Endothelial cell of umbilical vein (primary cell): Measurements from ENCODE around the gene DENND5A. TPM values are rescaled to one million over a fixed set of nuclear protein-coding genes. Genes with fewer than 3 reads are reported as not detected.

Source experiments
- BruUV-seq: library from RNA; stranded (reverse); fragments of 400-500 nt; replicated peaks from 2 replicates; lab custom pipeline; 2021; lab: Mats Ljungman, UMichigan
- CTCF ChIA-PET: fragments of 300-600, 350-600 bp; sonication (Branson Sonifier 250); formaldehyde crosslinking; loops from one replicate; lab custom pipeline; 2021; ENCODE audit warnings: antibody characterized with exemption, inconsistent platforms; lab: Charles Lee
- POLR2A ChIA-PET: fragments of 300-600, 350-600 bp; sonication (Branson Sonifier 250); formaldehyde crosslinking; loops from one replicate; lab custom pipeline; 2021; ENCODE audit warnings: antibody characterized with exemption, inconsistent platforms; lab: Charles Lee
- DNase-seq: peaks from one replicate; pipeline ENCODE4 v3.0.0-alpha.2; 2011; ENCODE audit warnings: low read depth, low spot score
- FAIRE-seq: peaks from 2 replicates; lab custom pipeline; 2011; peaks lifted over from hg19 to GRCh38; lab: Jason Lieb, UNC
- H2AFZ ChIP-seq: 2 replicates; pipeline ENCODE4 v1.6.0; 2012; ENCODE audit warnings: low read depth, low read length, control low read depth, inconsistent platforms
- H3K27ac ChIP-seq: 2 replicates; pipeline ENCODE4 v1.5.1; 2011; ENCODE audit warnings: low read depth, mild to moderate bottlenecking, control low read depth, low read length, moderate library complexity; ENCODE audit not compliant: insufficient read depth
- H3K27me3 ChIP-seq, 2 experiments: 2 replicates each; pipeline versions ENCODE4 v1.6.0 to v1.6.1; 2011; ENCODE audit warnings: low read length in 2 of 2, mixed read lengths in 1 of 2; ENCODE audit not compliant: control insufficient read depth in 2 of 2, insufficient read depth in 2 of 2
- H3K36me3 ChIP-seq, 2 experiments: 2 replicates in 1 of 2; 3 replicates in 1 of 2; pipeline ENCODE4 v1.5.1; 2011; ENCODE audit warnings: low read length in 2 of 2, mild to moderate bottlenecking in 1 of 2, moderate library complexity in 1 of 2; ENCODE audit not compliant: control insufficient read depth in 2 of 2, insufficient read depth in 2 of 2; ENCODE audit errors: extremely low read depth in 1 of 2
- H3K4me1 ChIP-seq: 3 replicates; pipeline ENCODE4 v1.5.1; 2011; ENCODE audit warnings: mild to moderate bottlenecking, low read length; ENCODE audit not compliant: control insufficient read depth, insufficient read depth; ENCODE audit errors: extremely low read depth
- H3K4me2 ChIP-seq: 2 replicates; pipeline ENCODE4 v1.6.1; 2011; ENCODE audit warnings: low read length, control low read depth, mixed read lengths; ENCODE audit not compliant: insufficient read depth
- H3K4me3 ChIP-seq, 3 experiments: fragments of 200-600 bp in 1 of 3; sonication (generic), shearing (Covaris generic) in 1 of 3; replicated peaks in 1 of 3; 2 replicates each; pipeline ENCODE4 v1.5.1; 2011 to 2016; ENCODE audit warnings: control low read depth in 3 of 3, low read length in 3 of 3, mild to moderate bottlenecking in 2 of 3, inconsistent platforms in 1 of 3, low read depth in 1 of 3, moderate library complexity in 1 of 3; ENCODE audit not compliant: insufficient read depth in 1 of 3
- H3K79me2 ChIP-seq: 2 replicates; pipeline ENCODE4 v1.6.0; 2012; ENCODE audit warnings: low read length, inconsistent platforms; ENCODE audit not compliant: control insufficient read depth, insufficient read depth
- H3K9ac ChIP-seq: replicated peaks from 2 replicates; pipeline ENCODE3; 2011; ENCODE audit warnings: low read length, control low read depth; ENCODE audit not compliant: insufficient read depth; ENCODE audit errors: extremely low read depth
- H3K9me1 ChIP-seq: replicated peaks from 3 replicates; pipeline ENCODE4 v1.6.0; 2011; ENCODE audit warnings: mild to moderate bottlenecking, low read length; ENCODE audit not compliant: control insufficient read depth, insufficient read depth; ENCODE audit errors: extremely low read depth
- H3K9me3 ChIP-seq: replicated peaks from 2 replicates; pipeline ENCODE4 v1.5.1; 2012; ENCODE audit warnings: low read length, inconsistent platforms; ENCODE audit not compliant: control insufficient read depth, insufficient read depth
- H4K20me1 ChIP-seq: replicated peaks from 2 replicates; pipeline ENCODE3; 2011; ENCODE audit warnings: mild to moderate bottlenecking, low read length; ENCODE audit not compliant: control insufficient read depth, insufficient read depth; ENCODE audit errors: extremely low read depth
- CTCF ChIP-seq, 2 donors: IDR thresholded peaks; 1 replicate in 1 of 2; 2 replicates in 1 of 2; pipeline ENCODE4 v1.5.1; 2011; ENCODE audit warnings: low read length in 2 of 2, mild to moderate bottlenecking in 2 of 2, moderate library complexity in 2 of 2, control low read depth in 1 of 2, inconsistent platforms in 1 of 2, low read depth in 1 of 2; ENCODE audit not compliant: insufficient read depth in 1 of 2; ENCODE audit errors: extremely low read depth in 1 of 2
- EZH2 ChIP-seq: IDR thresholded peaks from 2 replicates; pipeline ENCODE4 v1.6.1; 2012; ENCODE audit warnings: borderline replicate concordance, low read depth, mild to moderate bottlenecking, moderate library complexity, low read length, inconsistent platforms; ENCODE audit not compliant: severe bottlenecking
- FOS ChIP-seq: IDR thresholded peaks from 2 replicates; pipeline ENCODE4 v1.6.1; 2011; ENCODE audit warnings: mild to moderate bottlenecking, low read length, moderate library complexity, borderline replicate concordance; ENCODE audit not compliant: insufficient read depth
- GATA2 ChIP-seq: IDR thresholded peaks from 2 replicates; pipeline ENCODE4 v1.7.0; 2011; ENCODE audit warnings: low read depth, mild to moderate bottlenecking, moderate library complexity, mixed read lengths, low read length; ENCODE audit not compliant: insufficient read length, insufficient read depth
- JUN ChIP-seq: IDR thresholded peaks from 2 replicates; pipeline ENCODE4 v1.6.1; 2011; ENCODE audit warnings: borderline replicate concordance, low read depth; ENCODE audit not compliant: insufficient read length, insufficient read depth
- MYC ChIP-seq: IDR thresholded peaks from one replicate; pipeline ENCODE4 v1.6.1; 2011; ENCODE audit warnings: mild to moderate bottlenecking, low read depth, low read length
- POLR2A ChIP-seq: IDR thresholded peaks from 2 replicates; pipeline ENCODE4 v1.6.1; 2012; ENCODE audit warnings: low read depth, mild to moderate bottlenecking, control low read depth, low read length
- POLR2AphosphoS5 ChIP-seq: IDR thresholded peaks from 2 replicates; pipeline ENCODE4 v1.6.1; 2012; ENCODE audit warnings: low read depth, mild to moderate bottlenecking, control low read depth, low read length, moderate library complexity; ENCODE audit not compliant: insufficient read depth
- dilution Hi-C: fragments of 300-500 bp; cut with MboI; formaldehyde crosslinking; loops from one replicate; pipeline ENCODE4 v1.15.0; 2019; ENCODE audit warnings: low sequenced_read_pairs; ENCODE audit not compliant: extremely low pct_ligation_motif_present
- intact Hi-C: fragments of 100-400 bp; cut with micrococcal nuclease; formaldehyde crosslinking; loops from one replicate; pipeline ENCODE4 v1.10.0; 2022
- polyA plus RNA-seq, 4 experiments: library from polyadenylated mRNA; depleted of rRNA in 3 of 4; stranded (reverse) in 3 of 4; unstranded in 1 of 4; fragments of >200 nt; gene quantifications; 2 replicates each; pipeline versions ENCODE4 v1.2.1 to v1.2.3, GENCODE V29; 2011 to 2012; ENCODE audit warnings: missing spikeins in 1 of 4
- total RNA-seq: library from RNA; stranded (reverse); gene quantifications from 2 replicates; pipeline ENCODE4 v1.2.3, GENCODE V29; 2021
- TF ChIP-seq, protein P1 (sequence below): IDR thresholded peaks from 2 replicates; pipeline ENCODE4 v1.6.1; 2011; ENCODE audit not compliant: insufficient read depth, insufficient read length

DENND5A gene
- total and polyA plus RNA-seq, 2 donors (not counting 3 experiments of a cell fraction or from before 2014, with no cell fraction given) = 116 to 220 TPM

DNA sequence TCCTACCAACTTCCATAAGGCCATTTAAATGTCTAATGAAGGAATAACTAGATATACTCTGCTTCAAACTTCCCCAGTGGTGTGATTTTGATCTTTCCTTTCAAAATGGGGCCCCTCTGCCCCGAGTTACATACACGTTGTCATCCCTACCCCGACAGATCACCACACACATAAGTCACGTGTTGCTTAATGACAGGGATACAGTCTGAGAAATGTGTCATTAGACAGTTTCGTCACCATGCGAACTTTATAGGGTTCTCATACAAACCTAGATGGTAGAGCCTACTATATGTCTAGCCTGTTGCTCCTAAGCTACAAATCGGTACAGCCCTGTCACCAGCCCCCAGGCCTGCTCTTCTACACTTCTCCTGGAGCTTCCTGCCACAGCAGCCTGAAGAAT lies 124.0 kb downstream of the DENND5A start:
- intact Hi-C loops (no loop called here), dilution Hi-C loops (no loop called here)
- POLR2A ChIA-PET = no interaction called here
- DNase-seq (no peak), FAIRE-seq (no peak)
- H3K9me1 ChIP-seq = no peaks in the 10 kb centered on the region
- H3K4me3 ChIP-seq = no peak overlapping the region
- no peak overlapping the region for H3K9ac ChIP-seq
- no peak overlapping the region for H3K4me2 ChIP-seq
- H3K36me3 ChIP-seq = peaks cover 17 to 26% of the 10 kb centered on the region in 2 experiments
- no peaks in the 10 kb centered on the region for H4K20me1 ChIP-seq
- H3K27me3 ChIP-seq = no peaks in the 10 kb centered on the region
- H3K4me1 ChIP-seq = peaks cover 37% of the 10 kb centered on the region
- TF ChIP-seq, protein P1, sequence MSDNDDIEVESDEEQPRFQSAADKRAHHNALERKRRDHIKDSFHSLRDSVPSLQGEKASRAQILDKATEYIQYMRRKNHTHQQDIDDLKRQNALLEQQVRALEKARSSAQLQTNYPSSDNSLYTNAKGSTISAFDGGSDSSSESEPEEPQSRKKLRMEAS = no peak
- TF ChIP-seq JUN (no peak), FOS (no peak), POLR2A (no peak), CTCF (IDR thresholded peaks at IDR 0.05; ENCODE audit: extremely low read depth in 1 of 2, insufficient read depth in 1 of 2, low read depth in 1 of 2, low read length in 2 of 2) (no peak), EZH2 (no peak), POLR2AphosphoS5 (no peak), MYC (no peak), GATA2 (no peak)
- no peak overlapping the region for H3K27ac ChIP-seq
- H3K9me3 ChIP-seq = no peaks in the 10 kb centered on the region
- H3K79me2 ChIP-seq = no peaks in the 10 kb centered on the region
- CTCF ChIA-PET = interaction anchor here (1.4 to 4.3 kb wide), 3 partner anchors 24 to 366 kb away, joined by 3 to 248 read pairs (median 47); no protein-coding TSS in a partner anchor
- no TSS peak for BruUV-seq
- H2AFZ ChIP-seq = no peak overlapping the region
